ENCODE measurements around the gene MAD1L1.
"Not testable (repeated sequence)": the region's sequence is repeated elsewhere in the genome, so short reads cannot be mapped to it uniquely, and the experiment has no call there.

Gene MAD1L1

GRCh38 chr7:2232766-2233520 is at the start of gene MAD1L1:
Gene MAD1L1 (minus strand): TSS chr7:2232945. CDS start chr7:2230133, 2,812 bp downstream.
- peak; percentile 90 for DNase-seq

DNA sequence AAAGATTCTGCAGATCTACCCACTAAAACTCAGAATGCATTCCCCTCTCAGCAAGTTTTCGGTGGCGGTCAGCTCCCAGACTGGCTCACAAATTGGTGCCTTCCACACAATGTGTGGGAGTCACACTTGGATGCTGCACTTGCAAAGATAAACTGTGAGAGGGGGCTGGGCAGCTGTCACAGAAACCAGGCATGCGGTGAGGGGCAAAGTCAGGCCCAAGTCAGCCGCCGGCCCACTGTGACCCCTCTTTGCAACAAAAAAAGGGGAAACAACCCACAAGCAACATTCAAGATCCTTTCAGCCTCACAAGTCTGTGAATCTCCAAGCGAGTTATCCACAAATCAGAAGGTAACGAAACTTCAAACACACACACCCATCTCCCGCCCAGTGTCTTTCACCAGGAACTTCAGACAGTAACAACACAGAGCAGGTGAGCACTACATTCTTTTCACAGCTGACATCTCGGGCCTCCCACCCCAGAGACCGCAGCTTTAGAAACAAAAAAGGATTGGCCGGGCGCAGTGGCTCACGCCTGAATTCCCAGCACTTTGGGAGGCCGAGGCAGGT is 49.5 kb upstream of the MAD1L1 start:
- DNase-seq = no peak

DNA sequence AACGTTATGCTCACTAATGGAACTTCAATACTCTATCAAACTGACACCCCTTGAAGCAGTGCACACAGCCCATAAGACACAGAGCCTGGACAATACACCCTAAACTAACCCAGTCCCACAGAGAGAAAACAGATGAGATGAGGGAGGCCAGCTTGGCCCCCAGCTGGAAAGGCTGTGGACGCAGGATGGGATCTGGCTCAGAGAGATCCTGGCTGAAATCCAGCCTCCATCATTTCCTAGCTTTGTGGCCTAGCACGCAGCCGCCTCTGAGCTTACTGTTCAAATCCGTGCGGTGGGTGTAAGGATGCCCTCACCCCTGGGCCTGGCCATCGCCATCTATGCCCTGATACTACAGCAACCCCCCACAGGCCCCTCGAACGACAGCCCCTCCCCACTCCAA is 48.8 kb upstream of the MAD1L1 start:
- DNase-seq = no peak

GRCh38 chr7:2280424-2280823 is 47.7 kb upstream of the MAD1L1 start:
- DNase-seq = no peak

- no peak for DNase-seq
Observed at GRCh38 chr7:2279896-2280295, 47.2 kb upstream of the MAD1L1 start.

- no peak for DNase-seq
Observed at GRCh38 chr7:2278026-2278425, 45.3 kb upstream of the MAD1L1 start.

DNA sequence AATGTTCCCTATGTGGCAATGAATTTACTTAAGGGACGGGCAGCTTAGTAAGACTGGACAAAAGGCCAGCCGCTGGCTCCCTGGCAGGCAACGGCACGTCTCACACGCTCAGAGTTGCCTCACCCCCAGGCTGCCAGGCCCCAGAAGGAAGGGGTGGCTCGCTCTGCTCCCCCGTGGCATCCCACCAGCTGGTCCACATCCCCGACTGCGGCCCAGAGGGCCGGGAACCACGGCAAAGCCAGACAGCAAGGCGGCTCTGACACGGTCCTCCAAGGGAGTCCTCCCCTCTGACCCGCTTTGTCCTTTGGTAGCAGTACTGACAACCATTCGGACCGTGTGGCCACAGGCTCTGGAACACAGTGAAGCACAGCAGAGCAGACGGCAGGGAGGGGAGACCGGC is 43.4 kb upstream of the MAD1L1 start:
- no peak for DNase-seq

- DNase-seq = no peak
Observed at GRCh38 chr7:2275101-2275500, 42.4 kb upstream of the MAD1L1 start.

GRCh38 chr7:2274666-2275065 is 41.9 kb upstream of the MAD1L1 start:
- no peak for DNase-seq

DNA sequence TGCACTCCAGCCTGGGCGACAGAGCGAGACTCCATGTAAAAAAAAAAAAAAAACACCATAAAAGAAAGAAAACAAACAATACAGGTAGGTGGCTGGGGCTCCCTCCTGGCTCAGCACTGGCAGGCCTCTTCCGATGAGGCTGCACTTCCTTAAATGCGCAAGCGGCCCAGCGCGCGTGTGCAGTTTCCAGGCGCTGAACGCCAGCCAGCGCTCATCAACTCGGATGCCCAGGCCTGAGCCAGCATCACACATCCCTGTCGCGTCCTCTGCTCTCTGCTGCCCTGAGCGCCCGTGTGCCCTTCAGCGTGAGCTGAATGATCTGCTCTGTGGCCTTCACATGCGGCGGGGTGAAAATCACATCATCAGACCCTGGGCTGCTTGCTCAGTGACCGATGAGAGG is 41.1 kb upstream of the MAD1L1 start:
- DNase-seq = no peak

DNA sequence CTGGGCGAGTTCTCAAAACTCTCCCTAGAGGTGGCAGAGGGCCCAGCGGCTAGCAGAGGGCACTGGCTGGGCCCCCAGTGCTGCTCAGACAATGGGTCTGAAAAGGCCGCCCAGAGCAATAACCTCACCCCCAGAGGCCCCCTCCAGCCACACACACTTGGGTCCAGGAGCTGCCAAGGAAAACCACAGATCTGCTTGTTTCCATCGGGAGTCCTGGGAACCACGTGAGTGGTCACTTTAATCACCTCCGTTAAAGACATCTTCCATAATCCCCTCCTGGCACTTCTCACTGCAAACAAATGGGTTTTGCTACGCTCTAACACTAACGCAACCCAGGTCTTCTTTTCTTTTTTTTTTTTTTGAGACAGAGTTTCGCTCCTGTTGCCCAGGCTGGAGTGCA is 39.3 kb upstream of the MAD1L1 start:
- DNase-seq = no peak

GRCh38 chr7:2271273-2272026 is 38.7 kb upstream of the MAD1L1 start:
- DNase-seq = no peak

- no peak for DNase-seq
Observed at GRCh38 chr7:2270495-2270894, 37.8 kb upstream of the MAD1L1 start.

DNA sequence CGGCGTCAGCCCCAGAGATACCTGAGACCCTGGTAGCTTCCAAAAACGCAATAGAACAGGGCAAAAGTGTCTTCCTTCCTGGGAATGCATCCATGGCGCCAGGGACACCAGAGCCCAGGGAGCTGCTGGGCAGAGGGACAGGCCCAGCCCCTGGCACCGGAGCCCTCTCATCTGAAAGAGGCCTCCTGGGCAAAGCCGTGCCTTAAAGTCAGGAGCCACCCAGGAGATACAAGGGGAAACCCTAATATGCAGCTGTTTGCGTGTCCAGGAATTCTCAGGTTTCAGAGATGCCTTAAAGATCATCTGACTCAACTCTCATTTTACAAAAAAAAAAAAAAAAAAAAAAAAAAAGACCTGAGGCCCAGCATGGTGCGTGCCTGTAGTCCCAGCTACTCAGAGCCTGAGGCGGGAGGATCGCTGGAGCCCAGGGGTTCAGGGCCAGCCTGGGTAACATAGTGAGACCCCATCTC is 37.3 kb upstream of the MAD1L1 start:
- no peak for DNase-seq

DNA sequence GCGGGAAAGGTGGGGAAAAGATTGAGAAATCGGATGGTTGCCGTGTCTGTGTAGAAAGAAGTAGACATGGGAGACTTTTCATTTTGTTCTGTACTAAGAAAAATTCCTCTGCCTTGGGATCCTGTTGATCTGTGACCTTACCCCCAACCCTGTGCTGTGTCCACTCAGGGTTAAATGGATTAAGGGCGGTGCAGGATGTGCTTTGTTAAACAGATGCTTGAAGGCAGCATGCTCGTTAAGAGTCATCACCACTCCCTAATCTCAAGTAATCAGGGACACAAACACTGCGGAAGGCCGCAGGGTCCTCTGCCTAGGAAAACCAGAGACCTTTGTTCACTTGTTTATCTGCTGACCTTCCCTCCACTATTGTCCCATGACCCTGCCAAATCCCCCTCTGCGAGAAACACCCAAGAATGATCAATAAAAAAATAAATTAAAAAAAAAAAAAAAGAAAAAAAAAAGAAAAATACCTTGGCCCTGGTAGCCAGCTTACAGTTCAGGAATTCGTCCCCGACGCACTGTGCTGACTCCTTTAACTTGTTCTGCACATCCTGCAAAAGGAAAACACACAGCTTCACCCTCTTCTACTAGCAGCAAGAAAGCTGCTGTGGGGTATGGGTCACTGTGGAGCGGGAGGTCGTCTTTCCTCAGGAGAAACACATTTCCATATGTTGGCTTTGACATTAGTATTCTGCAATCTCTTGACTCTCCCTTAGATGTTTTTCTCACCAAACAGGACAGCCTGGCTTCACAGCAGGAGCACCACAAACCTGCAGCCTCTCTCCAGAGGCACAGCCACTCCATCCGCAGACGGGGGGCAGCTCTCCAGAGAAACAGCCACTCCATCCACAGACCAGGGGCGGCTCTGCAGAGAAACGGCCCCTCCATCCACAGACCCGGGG is 36.6 kb upstream of the MAD1L1 start:
- DNase-seq = not testable (repeated sequence)

DNA sequence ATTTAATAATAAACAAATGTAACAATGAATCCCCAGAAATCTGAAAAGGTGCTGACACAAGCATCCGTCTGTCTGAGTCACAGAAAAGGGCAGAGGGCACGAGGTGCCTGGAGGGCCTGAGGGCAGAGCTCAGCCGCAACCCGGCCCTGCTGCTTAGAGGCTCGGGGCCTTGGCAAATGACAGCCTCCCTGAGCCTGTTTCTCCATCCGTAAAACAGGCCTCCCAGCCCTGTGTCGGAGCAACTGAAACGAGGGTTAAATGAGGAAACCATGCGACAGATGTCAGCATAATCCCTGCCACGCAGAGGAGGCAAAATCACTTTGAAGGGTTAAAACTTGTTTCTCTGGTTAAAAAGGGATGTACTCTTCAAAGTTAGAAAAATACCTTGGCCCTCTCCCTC is 34.2 kb upstream of the MAD1L1 start:
- no peak for DNase-seq

GRCh38 chr7:2264158-2264557 is 31.4 kb upstream of the MAD1L1 start:
- DNase-seq = no peak

- DNase-seq = no peak
Observed at GRCh38 chr7:2263176-2263575, 30.4 kb upstream of the MAD1L1 start.

- DNase-seq = no peak
Observed at GRCh38 chr7:2261611-2262010, 28.9 kb upstream of the MAD1L1 start.

GRCh38 chr7:2260820-2261219 is 28.1 kb upstream of the MAD1L1 start:
- DNase-seq = peak; percentile 70

- no peak for DNase-seq
Observed at GRCh38 chr7:2259480-2259879, 26.7 kb upstream of the MAD1L1 start.

GRCh38 chr7:2258661-2259365 is 26.1 kb upstream of the MAD1L1 start:
- no peak for DNase-seq
